ENCODE data around the gene ODAD2.
"Not testable (repeated sequence)": the region's sequence is repeated elsewhere in the genome, so short reads cannot be mapped to it uniquely, and the experiment has no call there.

ODAD2 gene

GRCh38 chr10:27969931-27970330, 28.9 kb downstream of the ODAD2 start:
- DNase-seq (ENCODE audit: low spot score): not testable (repeated sequence)

GRCh38 chr10:27959093-27959715, 39.7 kb downstream of the ODAD2 start:
- DNase-seq (ENCODE audit: low spot score): no peak

GRCh38 chr10:27958383-27958782, 40.5 kb downstream of the ODAD2 start:
- not testable (repeated sequence) for DNase-seq (ENCODE audit: low spot score)

- no peak for DNase-seq (ENCODE audit: low spot score)
These were observed 48.7 kb downstream of the ODAD2 start for GRCh38 chr10:27950242-27950564.

- no peak for DNase-seq (ENCODE audit: low spot score)
These were observed 49.2 kb downstream of the ODAD2 start for GRCh38 chr10:27949528-27950241.

- no peak for DNase-seq (ENCODE audit: low spot score)
These were observed 50.7 kb downstream of the ODAD2 start for GRCh38 chr10:27948186-27948585.

- DNase-seq (ENCODE audit: low spot score): no peak
These were observed 51.3 kb downstream of the ODAD2 start for GRCh38 chr10:27947540-27947939.

- no peak for DNase-seq (ENCODE audit: low spot score)
These were observed 54.9 kb downstream of the ODAD2 start for GRCh38 chr10:27944005-27944404.

- DNase-seq (ENCODE audit: low spot score): no peak
These were observed 84.0 kb downstream of the ODAD2 start for GRCh38 chr10:27914888-27915287.

DNA sequence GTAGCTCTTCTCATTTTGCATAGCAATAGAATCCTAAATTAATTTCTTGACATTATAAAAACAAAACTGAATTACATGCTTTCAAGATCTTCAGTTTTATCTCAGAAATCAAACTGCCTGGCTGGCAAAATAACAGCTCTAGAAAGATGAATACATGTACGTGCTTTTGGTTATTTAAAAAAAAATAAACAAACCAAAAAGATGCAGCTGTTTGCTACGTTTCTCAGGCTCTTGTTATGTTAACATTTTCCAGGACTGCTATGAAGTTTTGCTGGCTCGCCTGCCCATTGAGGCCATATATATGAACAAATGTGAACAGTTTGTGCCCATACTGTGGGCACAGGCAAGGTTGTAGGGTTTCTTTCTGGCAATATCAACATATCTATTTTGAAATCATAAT, 86.6 kb downstream of the ODAD2 start:
- DNase-seq (ENCODE audit: low spot score): no peak

GRCh38 chr10:27911539-27911938, 87.3 kb downstream of the ODAD2 start:
- no peak for DNase-seq (ENCODE audit: low spot score)

DNA sequence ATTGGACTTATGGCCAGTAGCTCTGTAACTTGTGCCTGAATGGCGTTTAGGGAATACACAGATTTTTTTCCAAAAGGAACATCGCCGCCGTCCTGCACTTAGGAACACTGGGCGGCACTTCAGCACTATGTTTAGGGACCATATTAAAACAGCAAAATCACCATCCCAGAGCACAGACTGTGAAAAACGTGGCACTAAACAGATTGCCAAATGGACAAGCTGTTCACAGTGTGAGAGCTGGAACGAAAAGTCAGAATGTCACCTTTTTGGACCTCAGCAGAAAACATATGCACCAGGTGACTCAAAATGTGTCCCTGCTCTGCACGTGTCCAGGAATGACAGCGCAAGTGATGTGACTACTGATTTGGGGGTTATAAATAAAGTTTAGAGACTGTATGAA, 87.9 kb downstream of the ODAD2 start:
- DNase-seq (ENCODE audit: low spot score): no peak

- DNase-seq (ENCODE audit: low spot score): no peak
These were observed 90.6 kb downstream of the ODAD2 start for GRCh38 chr10:27908231-27908630.

GRCh38 chr10:27899485-27899884, 99.4 kb downstream of the ODAD2 start:
- not testable (repeated sequence) for DNase-seq (ENCODE audit: low spot score)

DNA sequence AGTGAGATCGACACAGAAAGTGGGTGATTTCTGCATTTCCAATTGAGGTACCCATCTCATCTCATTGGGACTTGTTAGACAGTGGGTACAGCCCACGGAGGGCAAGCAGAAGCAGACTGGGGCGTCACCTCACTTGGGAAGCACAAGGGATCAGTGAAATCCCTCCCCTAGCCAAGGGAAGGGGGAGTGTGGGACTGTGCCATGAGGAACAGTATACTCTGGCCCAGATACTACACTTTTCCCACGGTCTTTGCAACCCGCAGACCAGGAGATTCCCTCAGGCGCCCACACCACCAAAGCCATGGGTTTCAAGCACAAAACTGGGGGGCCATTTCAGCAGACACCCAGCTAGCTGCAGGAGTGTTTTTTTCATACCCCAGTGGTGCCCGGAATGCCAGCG, 99.8 kb downstream of the ODAD2 start:
- no peak for DNase-seq (ENCODE audit: low spot score)

- DNase-seq (ENCODE audit: low spot score): no peak
These were observed 105.4 kb downstream of the ODAD2 start for GRCh38 chr10:27893358-27893954.

DNA sequence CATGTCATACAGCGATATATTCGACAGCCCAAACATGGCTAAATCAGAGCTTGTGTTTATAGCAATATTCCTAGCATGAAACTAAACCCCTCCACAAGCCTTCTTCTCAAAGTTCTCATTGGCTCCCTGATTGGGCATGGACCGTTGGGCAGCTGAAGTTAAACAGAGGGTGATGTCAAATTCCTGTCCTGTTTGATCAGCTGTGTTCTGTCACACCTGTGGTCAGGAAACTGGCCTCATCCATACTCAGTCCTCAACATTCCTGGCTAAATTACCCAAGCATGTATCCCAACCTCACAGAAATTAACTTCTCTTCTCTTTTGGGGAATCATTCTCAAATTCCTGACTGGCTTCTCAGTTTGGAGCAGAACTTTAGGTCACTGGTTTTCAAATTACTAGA, 107.9 kb downstream of the ODAD2 start:
- no peak for DNase-seq (ENCODE audit: low spot score)

- DNase-seq (ENCODE audit: low spot score): no peak
These were observed 109.4 kb downstream of the ODAD2 start for GRCh38 chr10:27889518-27889917.

DNA sequence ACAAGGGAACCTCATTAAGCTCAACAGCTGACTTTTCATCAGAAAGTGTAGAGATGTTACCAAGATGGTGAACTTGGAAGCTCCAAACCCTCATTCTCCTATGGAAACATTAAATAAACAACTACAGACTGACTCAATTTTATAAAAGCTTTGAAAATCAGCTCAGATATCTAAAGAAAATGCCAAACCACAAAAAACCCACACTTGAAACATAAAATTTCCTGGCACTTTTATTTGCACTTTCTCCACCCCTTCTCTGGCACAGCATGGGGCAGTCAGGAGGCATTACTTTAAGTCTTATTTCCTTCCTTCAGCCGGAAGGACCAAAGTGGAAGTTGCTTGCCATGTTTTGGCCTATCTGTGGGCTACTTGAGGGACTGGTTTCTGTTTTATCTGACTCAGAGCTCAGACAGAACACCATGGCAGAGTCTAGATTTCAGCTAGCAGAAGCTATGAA, 114.7 kb downstream of the ODAD2 start:
- no peak for DNase-seq (ENCODE audit: low spot score)

- no peak for DNase-seq (ENCODE audit: low spot score)
These were observed 120.6 kb downstream of the ODAD2 start for GRCh38 chr10:27878281-27878680.

DNA sequence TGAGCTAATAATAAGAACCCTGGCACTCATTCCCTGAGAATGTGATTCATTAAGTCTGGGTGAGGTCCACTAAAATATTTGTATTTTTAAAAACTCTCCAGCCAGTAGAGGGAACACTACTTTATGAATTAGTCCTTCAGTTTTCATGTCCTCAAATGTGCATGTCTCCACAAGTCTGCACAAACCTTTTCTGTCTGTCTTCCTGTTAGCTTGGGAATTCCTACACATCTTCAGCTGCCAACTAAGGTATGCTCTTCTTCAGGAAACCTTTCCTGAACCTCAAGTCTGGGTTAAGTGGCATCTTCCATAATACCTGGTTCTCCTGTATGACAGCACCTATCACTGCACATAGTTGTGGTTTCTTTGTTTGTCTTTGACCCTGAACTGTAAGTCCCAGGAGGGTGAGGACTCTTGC, 133.7 kb downstream of the ODAD2 start:
- DNase-seq (ENCODE audit: low spot score): no peak

- DNase-seq (ENCODE audit: low spot score): no peak
These were observed 137.1 kb downstream of the ODAD2 start for GRCh38 chr10:27861781-27862180.

- no peak for DNase-seq (ENCODE audit: low spot score)
These were observed 141.3 kb downstream of the ODAD2 start for GRCh38 chr10:27857616-27858015.

GRCh38 chr10:27844223-27844622, 154.7 kb downstream of the ODAD2 start:
- no peak for DNase-seq (ENCODE audit: low spot score)
